Hematopoietic multipotent progenitor cell treated with erythropoietin and hydrocortisone succinate and interleukin-3 and kit ligand, for 15 days (in vitro differentiated cells): ENCODE measurements around the gene DLL3.

Experiments
- DNase-seq: peaks from one replicate; pipeline ENCODE4 v3.0.0-alpha.2; 2015; ENCODE audit warnings: low spot score

DLL3 gene

GRCh38 chr19:39483141-39483540 lies 15.6 kb upstream of the DLL3 start:
- no peak for DNase-seq

DNA sequence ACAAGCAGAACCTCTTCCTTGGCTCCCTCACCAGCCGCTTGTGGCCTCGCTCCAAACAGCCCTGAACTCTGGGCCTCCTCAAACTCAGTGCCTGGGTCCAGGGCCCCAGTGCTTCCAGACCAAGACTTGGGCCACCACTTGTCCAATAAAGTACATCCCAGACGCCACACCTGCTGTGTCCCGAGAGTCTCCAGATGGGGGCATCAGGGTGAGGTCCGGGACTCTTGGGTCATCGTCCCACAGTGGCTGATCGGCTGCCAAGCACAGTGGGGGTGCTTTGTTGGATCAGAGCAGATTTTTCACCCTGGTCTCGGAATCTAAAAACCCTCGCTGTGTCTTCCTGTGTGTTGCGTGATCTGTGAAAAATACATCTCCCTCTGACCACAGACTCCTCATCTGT lies 9.0 kb upstream of the DLL3 start:
- DNase-seq, result no peak

DNA sequence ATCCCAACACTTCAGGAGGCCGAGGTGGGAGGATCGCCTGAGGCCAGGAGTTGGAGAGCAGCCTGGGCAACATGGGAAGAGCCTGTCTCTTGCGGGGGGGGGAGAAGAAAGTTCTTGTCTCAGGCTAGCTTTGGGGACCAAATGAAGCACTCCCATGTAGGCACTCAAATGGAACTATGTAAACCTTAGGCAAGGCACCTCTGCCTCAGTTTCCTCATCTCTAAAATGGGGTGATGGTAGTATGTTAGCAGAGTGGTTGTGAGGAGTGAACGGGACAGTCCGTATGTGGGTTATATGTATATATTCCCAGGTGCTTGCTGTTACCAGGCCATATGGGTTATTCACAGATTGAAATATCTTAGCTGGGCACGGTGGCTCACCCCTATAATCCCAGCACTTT lies 6.5 kb upstream of the DLL3 start:
- no peak for DNase-seq

GRCh38 chr19:39492788-39493187 lies 6.0 kb upstream of the DLL3 start:
- DNase-seq, result no peak

DNA sequence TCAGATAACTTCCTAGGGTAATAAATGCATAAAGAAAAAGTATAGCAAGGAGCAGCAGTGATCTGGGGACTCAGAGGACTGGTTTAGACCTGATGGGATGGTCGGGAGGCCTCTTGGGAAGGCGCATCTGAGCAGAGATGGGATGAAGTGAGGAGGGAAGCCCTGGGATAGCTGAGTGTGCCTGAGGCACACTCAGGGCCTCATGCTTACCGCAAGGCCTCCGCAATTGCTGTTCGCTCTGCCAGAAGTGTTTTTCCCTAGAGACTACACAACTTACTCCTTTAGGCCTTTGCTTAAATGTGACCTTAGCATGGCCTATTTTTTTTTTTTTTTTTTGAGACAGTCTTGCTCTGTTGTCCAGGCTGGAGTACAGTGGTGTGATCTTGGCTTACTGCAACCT lies 4.1 kb upstream of the DLL3 start:
- no peak for DNase-seq

DNA sequence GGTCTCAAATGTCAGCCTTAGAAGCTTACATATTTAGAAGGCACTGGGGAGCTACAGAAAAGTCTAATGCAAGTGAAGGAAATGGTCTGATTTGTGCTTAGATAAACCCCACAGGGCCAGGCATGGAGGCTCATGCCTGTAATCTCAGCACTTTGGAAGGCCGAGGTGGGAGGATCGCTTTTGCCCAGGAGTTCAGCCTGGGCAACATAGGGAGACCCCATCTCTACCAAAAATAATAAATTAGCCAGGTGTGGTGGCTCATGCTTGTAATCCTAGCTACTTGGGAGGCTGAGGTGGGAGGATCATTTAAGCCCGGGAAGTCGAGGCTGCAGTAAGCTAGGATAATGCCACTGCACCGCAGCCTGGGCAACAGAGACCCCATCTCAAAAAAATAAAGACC lies 2.7 kb upstream of the DLL3 start:
- DNase-seq, result no peak

DNA sequence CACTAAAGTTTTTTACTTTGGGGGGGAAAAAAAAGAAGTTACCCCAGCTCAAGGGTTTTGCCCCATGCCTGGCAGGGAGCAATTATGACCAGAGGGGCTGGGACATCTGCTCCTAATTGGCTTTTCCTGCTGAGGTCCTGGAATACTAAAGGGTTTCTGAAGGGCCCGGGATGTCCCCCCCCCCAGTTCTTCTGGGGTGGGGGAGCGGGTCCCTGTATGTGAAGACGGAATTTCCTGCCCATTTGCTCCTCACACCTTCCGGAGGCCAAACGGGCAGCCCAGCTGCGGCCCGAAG lies 1.1 kb upstream of the DLL3 start:
- no peak for DNase-seq

GRCh38 chr19:39497996-39498797 lies 550 bp upstream of the DLL3 start:
- no peak for DNase-seq

- DNase-seq, result no peak
Observed at GRCh38 chr19:39499932-39500331, 1.2 kb downstream of the DLL3 start.

DNA sequence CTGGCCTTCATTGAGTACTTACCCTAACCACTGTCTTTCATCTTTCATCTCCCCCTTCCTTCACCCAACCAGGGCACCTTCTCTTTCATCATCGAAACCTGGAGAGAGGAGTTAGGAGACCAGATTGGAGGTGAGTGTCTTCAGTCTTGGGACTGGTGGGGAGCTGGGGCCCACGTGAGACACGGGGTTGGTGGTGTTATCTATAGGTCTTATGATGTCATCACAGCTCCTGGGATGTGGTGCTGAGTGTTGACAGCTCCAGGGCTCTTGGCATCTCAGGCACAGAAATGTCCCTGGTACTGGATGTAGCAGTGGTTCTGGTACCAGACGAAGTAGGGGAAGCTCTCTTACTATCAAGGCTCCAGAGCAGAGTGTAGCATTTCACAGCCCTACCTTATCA lies 1.8 kb downstream of the DLL3 start:
- no peak for DNase-seq

- DNase-seq, result no peak
Observed at GRCh38 chr19:39501340-39501739, 2.6 kb downstream of the DLL3 start.

- peak; percentile 78 for DNase-seq
Observed at GRCh38 chr19:39502640-39503417, 4.1 kb downstream of the DLL3 start.

- DNase-seq, result no peak
Observed at GRCh38 chr19:39506598-39506943, 7.8 kb downstream of the DLL3 start.

DNA sequence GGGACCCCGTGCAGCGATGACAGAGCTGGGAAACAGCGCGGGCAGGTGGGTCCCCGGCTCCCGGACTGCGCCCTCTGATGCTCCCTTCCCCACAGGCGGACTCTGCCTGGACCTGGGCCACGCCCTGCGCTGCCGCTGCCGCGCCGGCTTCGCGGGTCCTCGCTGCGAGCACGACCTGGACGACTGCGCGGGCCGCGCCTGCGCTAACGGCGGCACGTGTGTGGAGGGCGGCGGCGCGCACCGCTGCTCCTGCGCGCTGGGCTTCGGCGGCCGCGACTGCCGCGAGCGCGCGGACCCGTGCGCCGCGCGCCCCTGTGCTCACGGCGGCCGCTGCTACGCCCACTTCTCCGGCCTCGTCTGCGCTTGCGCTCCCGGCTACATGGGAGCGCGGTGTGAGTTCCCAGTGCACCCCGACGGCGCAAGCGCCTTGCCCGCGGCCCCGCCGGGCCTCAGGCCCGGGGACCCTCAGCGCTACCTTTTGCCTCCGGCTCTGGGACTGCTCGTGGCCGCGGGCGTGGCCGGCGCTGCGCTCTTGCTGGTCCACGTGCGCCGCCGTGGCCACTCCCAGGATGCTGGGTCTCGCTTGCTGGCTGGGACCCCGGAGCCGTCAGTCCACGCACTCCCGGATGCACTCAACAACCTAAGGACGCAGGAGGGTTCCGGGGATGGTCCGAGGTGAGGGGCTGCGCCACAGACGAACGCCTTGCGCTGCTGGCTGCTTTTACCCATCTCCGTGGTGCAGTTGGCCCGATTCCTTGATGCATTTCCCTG lies 8.4 kb downstream of the DLL3 start:
- no peak for DNase-seq

DNA sequence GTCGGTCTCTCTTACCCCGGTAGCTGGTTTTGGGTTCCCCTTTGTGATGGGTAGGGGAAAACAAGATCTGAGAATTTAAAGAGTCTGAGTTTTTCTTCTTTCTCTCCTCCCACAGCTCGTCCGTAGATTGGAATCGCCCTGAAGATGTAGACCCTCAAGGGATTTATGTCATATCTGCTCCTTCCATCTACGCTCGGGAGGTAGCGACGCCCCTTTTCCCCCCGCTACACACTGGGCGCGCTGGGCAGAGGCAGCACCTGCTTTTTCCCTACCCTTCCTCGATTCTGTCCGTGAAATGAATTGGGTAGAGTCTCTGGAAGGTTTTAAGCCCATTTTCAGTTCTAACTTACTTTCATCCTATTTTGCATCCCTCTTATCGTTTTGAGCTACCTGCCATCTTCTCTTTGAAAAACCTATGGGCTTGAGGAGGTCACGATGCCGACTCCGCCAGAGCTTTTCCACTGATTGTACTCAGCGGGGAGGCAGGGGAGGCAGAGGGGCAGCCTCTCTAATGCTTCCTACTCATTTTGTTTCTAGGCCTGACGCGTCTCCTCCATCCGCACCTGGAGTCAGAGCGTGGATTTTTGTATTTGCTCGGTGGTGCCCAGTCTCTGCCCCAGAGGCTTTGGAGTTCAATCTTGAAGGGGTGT lies 9.1 kb downstream of the DLL3 start:
- DNase-seq, result no peak

- no peak for DNase-seq
Observed at GRCh38 chr19:39508629-39509028, 9.9 kb downstream of the DLL3 start.

DNA sequence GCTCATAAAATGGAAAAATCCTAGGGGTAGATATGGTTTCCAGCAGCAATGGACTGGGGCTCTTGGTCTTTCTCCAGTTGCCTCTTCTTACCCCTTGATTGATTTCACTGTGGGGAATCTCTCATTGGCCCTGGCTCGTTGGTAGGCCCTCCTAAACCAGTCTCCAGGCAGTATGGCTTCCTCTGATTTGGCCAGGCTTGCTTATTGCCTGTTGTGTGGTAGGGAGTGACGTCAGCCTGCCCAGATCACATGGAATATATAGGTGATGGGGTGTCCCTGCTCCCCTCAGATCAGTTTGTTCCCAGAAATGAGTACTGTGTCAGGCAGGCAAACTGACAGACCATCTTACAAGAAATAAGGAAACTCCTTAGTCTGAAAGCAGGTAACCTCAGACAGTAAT lies 10.5 kb downstream of the DLL3 start:
- DNase-seq, result no peak

GRCh38 chr19:39512988-39513387 lies 14.2 kb downstream of the DLL3 start:
- DNase-seq, result no peak

DNA sequence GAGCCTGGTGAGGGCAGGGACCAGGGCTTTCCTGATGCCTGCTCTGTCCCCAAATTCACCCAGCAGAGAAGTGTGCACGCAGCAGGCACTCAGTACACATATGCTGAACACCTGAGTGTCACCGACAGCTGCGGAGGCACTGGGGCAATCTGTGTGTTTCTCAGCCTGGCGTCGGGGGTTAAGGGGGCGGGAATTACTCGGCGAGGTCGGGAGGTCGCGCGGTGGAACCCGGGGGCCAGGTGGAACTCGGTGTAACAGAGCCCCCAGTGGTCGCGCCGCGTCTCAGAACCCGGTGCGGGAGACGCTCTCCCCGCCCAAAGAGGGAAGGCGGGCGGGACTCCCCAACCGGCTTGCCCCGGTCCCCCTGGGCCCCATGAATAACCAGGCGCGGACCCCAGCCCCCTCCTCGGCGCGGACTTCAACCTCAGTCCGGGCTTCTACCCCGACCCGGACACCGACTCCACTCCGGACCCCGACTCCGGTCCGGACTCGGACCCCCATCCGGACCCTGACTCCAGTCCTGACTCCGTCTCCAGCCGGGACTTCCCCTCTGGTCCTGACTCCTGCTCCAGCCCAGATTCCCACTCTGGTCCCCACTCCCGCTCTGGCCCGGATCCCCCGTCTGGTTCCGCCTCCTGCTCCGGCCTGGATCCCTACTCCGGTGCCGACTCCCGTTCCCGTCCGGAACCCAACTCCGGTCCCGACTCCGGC lies 16.2 kb downstream of the DLL3 start, which contains the start of gene SELENOV:
SELENOV (plus strand) TSS at position 300 of the 711 bp plus-strand sequence; CDS start at position 374, 74 bp downstream.
- DNase-seq, result no peak

GRCh38 chr19:39515551-39516191 lies 16.9 kb downstream of the DLL3 start:
- no peak for DNase-seq

- DNase-seq, result no peak
Observed at GRCh38 chr19:39516270-39516669, 17.5 kb downstream of the DLL3 start.
